Measurements from ENCODE around the gene PITPNB.

The PITPNB gene

GRCh38 chr22:27839057-27839660 lies 79.9 kb downstream of the PITPNB start:
- H3K27me3 ChIP-seq: no peaks in the 10 kb centered on the region
- H3K4me3 ChIP-seq: no peak overlapping the region
- TF ChIP-seq, protein P1, sequence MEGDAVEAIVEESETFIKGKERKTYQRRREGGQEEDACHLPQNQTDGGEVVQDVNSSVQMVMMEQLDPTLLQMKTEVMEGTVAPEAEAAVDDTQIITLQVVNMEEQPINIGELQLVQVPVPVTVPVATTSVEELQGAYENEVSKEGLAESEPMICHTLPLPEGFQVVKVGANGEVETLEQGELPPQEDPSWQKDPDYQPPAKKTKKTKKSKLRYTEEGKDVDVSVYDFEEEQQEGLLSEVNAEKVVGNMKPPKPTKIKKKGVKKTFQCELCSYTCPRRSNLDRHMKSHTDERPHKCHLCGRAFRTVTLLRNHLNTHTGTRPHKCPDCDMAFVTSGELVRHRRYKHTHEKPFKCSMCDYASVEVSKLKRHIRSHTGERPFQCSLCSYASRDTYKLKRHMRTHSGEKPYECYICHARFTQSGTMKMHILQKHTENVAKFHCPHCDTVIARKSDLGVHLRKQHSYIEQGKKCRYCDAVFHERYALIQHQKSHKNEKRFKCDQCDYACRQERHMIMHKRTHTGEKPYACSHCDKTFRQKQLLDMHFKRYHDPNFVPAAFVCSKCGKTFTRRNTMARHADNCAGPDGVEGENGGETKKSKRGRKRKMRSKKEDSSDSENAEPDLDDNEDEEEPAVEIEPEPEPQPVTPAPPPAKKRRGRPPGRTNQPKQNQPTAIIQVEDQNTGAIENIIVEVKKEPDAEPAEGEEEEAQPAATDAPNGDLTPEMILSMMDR (IDR thresholded peaks at IDR 0.05): no peak
- no peaks in the 10 kb centered on the region for H3K9me3 ChIP-seq
- H3K36me3 ChIP-seq: peaks cover 0 to 13% (median 4%) of the 10 kb centered on the region in 3 donors
- H3K27ac ChIP-seq: no peak overlapping the region
- intact Hi-C loops (cut with DNase I; ENCODE audit: low total_unique reads): no loop called here
- DNase-seq: no peak
- H3K4me1 ChIP-seq: peaks cover 0 to 9% (median 0%) of the 10 kb centered on the region in 4 donors

- Histone ChIP-seq H3K27me3 (no peaks in the 10 kb centered on the region), H3K4me3 (no peak overlapping the region), H3K27ac (no peak overlapping the region), H3K9me3 (no peaks in the 10 kb centered on the region), H3K4me1 (no peaks in the 10 kb centered on the region), H3K36me3 (peaks cover 0 to 6% (median 4%) of the 10 kb centered on the region in 3 donors)
- peak in 1 of 2 donors; percentile 16 for DNase-seq
- intact Hi-C loops (cut with DNase I; ENCODE audit: low total_unique reads): no loop called here
- TF ChIP-seq, protein P1 (IDR thresholded peaks at IDR 0.05): no peak
Observed at GRCh38 chr22:27836181-27836580, 82.9 kb downstream of the PITPNB start.

- Histone ChIP-seq H3K27me3 (no peaks in the 10 kb centered on the region), H3K36me3 (peaks cover 0 to 4% (median 0%) of the 10 kb centered on the region in 3 donors), H3K27ac (no peak overlapping the region), H3K4me3 (no peak overlapping the region), H3K9me3 (no peaks in the 10 kb centered on the region), H3K4me1 (no peaks in the 10 kb centered on the region)
- intact Hi-C loops (cut with DNase I; ENCODE audit: low total_unique reads): no loop called here
- TF ChIP-seq, protein P1 (IDR thresholded peaks at IDR 0.05): no peak
- peak in 1 of 2 donors; percentile 7 for DNase-seq
Observed at GRCh38 chr22:27835446-27835845, 83.6 kb downstream of the PITPNB start.

DNA sequence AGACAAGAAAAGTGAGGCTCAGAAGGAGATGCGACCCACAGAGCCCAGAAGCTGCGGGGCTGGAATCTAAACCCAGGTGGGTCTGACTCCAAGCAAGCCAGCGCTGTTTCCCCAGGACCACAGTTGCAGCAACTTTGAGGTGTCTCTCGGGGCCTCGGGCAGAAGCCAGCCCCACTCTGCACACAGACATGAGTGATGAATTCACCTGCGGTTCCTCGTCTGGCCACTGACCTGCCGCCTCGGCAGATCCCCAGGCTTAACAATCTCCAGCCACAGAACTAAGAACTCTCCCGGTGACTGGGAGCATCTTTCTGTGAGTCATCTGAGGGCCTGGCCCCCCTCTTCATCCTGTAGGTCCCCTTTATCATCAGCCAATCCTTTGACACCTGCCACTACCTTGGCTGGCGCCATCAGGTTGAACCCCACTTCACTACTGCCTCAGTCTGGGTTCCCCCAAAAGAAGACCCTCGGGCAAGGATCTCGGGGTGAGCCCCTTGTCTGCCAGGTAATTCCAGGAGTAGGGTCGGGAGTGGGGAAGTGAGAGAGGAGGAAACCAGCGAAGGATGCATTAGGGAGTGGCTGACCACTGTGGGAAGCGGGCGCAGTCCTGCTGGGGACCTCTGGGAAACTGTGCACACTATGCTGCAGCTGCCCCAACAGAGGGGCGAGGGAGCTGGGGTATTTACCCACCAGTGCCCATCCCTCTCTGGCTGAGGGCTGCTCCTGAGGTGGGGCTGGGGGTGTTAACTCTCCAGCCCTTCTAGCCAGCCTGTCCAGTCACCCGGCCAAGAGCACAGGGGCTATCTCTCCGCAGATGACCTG lies 84.5 kb downstream of the PITPNB start:
- peak in 1 of 2 donors; percentile 13 for DNase-seq
- H3K27ac ChIP-seq: no peak overlapping the region
- no peak overlapping the region for H3K4me3 ChIP-seq
- TF ChIP-seq, protein P1 (IDR thresholded peaks at IDR 0.05): no peak
- intact Hi-C loops (cut with DNase I; ENCODE audit: low total_unique reads): no loop called here
- H3K36me3 ChIP-seq: peaks cover 0 to 4% (median 0%) of the 10 kb centered on the region in 3 donors
- H3K27me3 ChIP-seq: no peaks in the 10 kb centered on the region
- H3K9me3 ChIP-seq: no peaks in the 10 kb centered on the region
- no peaks in the 10 kb centered on the region for H3K4me1 ChIP-seq

DNA sequence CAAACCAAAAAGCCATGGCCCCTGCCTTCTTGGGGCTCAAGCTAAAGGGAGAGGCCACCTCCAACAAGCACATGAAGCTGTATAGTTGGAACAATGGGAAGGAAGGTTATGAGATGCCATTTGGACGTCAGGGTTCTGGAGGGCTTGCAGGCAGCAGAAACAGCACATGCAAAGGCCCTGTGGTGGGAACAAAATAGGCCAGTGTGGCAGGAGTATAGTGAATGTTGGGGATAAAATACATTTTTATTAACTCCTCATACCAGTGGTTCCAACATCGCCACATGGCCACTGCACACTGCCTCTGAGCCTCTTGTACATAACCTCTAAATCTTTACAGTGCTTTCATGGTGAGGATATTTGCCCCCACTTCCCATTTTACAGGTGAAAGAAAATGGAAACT lies 85.3 kb downstream of the PITPNB start:
- Histone ChIP-seq H3K27ac (no peak overlapping the region), H3K27me3 (no peaks in the 10 kb centered on the region), H3K36me3 (peaks cover 0 to 4% (median 0%) of the 10 kb centered on the region in 3 donors), H3K4me3 (no peak overlapping the region), H3K4me1 (peaks cover 0 to 4% (median 0%) of the 10 kb centered on the region in 4 donors), H3K9me3 (no peaks in the 10 kb centered on the region)
- no peak for DNase-seq
- TF ChIP-seq, protein P1 (IDR thresholded peaks at IDR 0.05): no peak
- intact Hi-C loops (cut with DNase I; ENCODE audit: low total_unique reads): no loop called here

All from tibial artery (tissue), 4 donors.